ENCODE results near the gene SPI1.

- TF ChIP-seq MAX (IDR thresholded peaks at IDR 0.05; ENCODE audit: low read depth, low read length) (no peak), CTCF (IDR thresholded peaks at IDR 0.05; ENCODE audit: low read depth, low read length) (no peak)
Measured at GRCh38 chr11:47352556-47352955, 25.8 kb downstream of the SPI1 start, which contains the start of gene MYBPC3.
